Neural cell (in vitro differentiated cells): ENCODE results near the gene TBXA2R. TPM values are rescaled to one million over a fixed set of nuclear protein-coding genes. Genes with fewer than 3 reads are reported as not detected.

Experiments
- H2AFZ ChIP-seq: fragments of 200-600, 300-800 bp; sonication (generic), shearing (Covaris generic); 2 replicates; pipeline ENCODE4 v1.6.0; 2014; ENCODE audit warnings: low read depth, mild to moderate bottlenecking, antibody characterized with exemption, low read length, moderate library complexity
- H3F3A ChIP-seq: fragments of 200-600 bp; shearing (Covaris generic); 2 replicates; pipeline ENCODE4 v1.6.1; 2016; ENCODE audit warnings: mild to moderate bottlenecking, moderate library complexity, mixed read lengths, antibody characterized with exemption, low read length; ENCODE audit not compliant: insufficient read depth, poor library complexity, severe bottlenecking
- H3K27ac ChIP-seq: fragments of 200-600, 300-800 bp; sonication (generic), shearing (Covaris generic); 2 replicates; pipeline ENCODE4 v1.5.1; 2014; ENCODE audit warnings: mild to moderate bottlenecking, low read length, moderate library complexity
- H3K27me3 ChIP-seq: fragments of 300-800, 200-600 bp; sonication (generic), shearing (Covaris generic); 2 replicates; pipeline ENCODE4 v1.6.0; 2014; ENCODE audit warnings: mild to moderate bottlenecking, low read depth, low read length, moderate library complexity; ENCODE audit not compliant: insufficient read depth
- H3K36me3 ChIP-seq: fragments of 300-800, 200-600 bp; sonication (generic), shearing (Covaris generic); 2 replicates; pipeline ENCODE4 v1.5.1; 2014; ENCODE audit warnings: mild to moderate bottlenecking, antibody characterized with exemption, low read length, moderate library complexity; ENCODE audit not compliant: insufficient read depth
- H3K4me2 ChIP-seq: fragments of 300-800, 200-600 bp; sonication (generic), shearing (Covaris generic); 2 replicates; pipeline ENCODE4 v1.6.0; 2014; ENCODE audit warnings: mild to moderate bottlenecking, low read length
- H3K4me3 ChIP-seq: fragments of 300-800, 200-600 bp; sonication (generic), shearing (Covaris generic); 2 replicates; pipeline ENCODE4 v1.5.1; 2014; ENCODE audit warnings: mild to moderate bottlenecking, low read length, moderate library complexity
- H3K79me2 ChIP-seq: fragments of 200-600 bp; shearing (Covaris generic); replicated peaks from 2 replicates; pipeline ENCODE4 v1.6.0; 2014; ENCODE audit warnings: mild to moderate bottlenecking, low read length, moderate library complexity; ENCODE audit not compliant: insufficient read depth
- H3K9ac ChIP-seq: fragments of 300-800, 200-600 bp; sonication (generic), shearing (Covaris generic); 2 replicates; pipeline ENCODE4 v1.6.1; 2016; ENCODE audit warnings: mild to moderate bottlenecking, low read length, mixed read lengths
- H3K9me2 ChIP-seq: fragments of 200-600 bp; shearing (Covaris generic); 2 replicates; pipeline ENCODE4 v1.6.1; 2016; ENCODE audit warnings: mild to moderate bottlenecking, low read length, mixed read lengths; ENCODE audit not compliant: insufficient read depth
- H3K9me3 ChIP-seq: fragments of 200-600, 300-800 bp; sonication (generic), shearing (Covaris generic); 2 replicates; pipeline ENCODE4 v1.6.1; 2016; ENCODE audit warnings: mild to moderate bottlenecking, mixed run types, low read length, moderate library complexity, mixed read lengths
- H4K20me1 ChIP-seq: fragments of 200-600 bp; shearing (Covaris generic); 2 replicates; pipeline ENCODE4 v1.6.1; 2016; ENCODE audit warnings: mild to moderate bottlenecking, mixed run types; ENCODE audit not compliant: insufficient read depth
- EP300 ChIP-seq: fragments of 450-650 bp; conservative IDR thresholded peaks from 2 replicates; pipeline ENCODE4 v1.6.1; 2014; ENCODE audit warnings: antibody characterized with exemption, mild to moderate bottlenecking, moderate library complexity; ENCODE audit not compliant: poor library complexity, severe bottlenecking
- EZH2 ChIP-seq: fragments of 200-600, 300-800 bp; shearing (Covaris generic), sonication (generic); IDR thresholded peaks from 2 replicates; pipeline ENCODE4 v1.6.1; 2014; ENCODE audit warnings: antibody characterized with exemption, low read length, borderline replicate concordance, mild to moderate bottlenecking; ENCODE audit not compliant: insufficient read depth, poor library complexity, severe bottlenecking
- MXI1 ChIP-seq: fragments of 450-650 bp; conservative IDR thresholded peaks from 2 replicates; pipeline ENCODE4 v1.6.1; 2014; ENCODE audit warnings: antibody characterized with exemption, mild to moderate bottlenecking; ENCODE audit not compliant: poor library complexity, severe bottlenecking
- POLR2AphosphoS5 ChIP-seq: IDR thresholded peaks from 2 replicates; pipeline ENCODE4 v1.6.1; 2012
- RAD21 ChIP-seq: fragments of 450-650 bp; conservative IDR thresholded peaks from 2 replicates; pipeline ENCODE4 v1.6.1; 2014; ENCODE audit warnings: antibody characterized with exemption, mild to moderate bottlenecking, moderate library complexity
- REST ChIP-seq: IDR thresholded peaks from 2 replicates; pipeline ENCODE4 v1.6.1; 2012; ENCODE audit warnings: borderline replicate concordance
- SMC3 ChIP-seq: fragments of 450-650 bp; conservative IDR thresholded peaks from 2 replicates; pipeline ENCODE4 v1.6.1; 2014; ENCODE audit warnings: antibody characterized with exemption, mild to moderate bottlenecking, moderate library complexity; ENCODE audit not compliant: poor library complexity
- TAF1 ChIP-seq: IDR thresholded peaks from 2 replicates; pipeline ENCODE4 v1.6.1; 2012; ENCODE audit warnings: low read depth
- polyA plus RNA-seq: library from polyadenylated mRNA; depleted of rRNA; stranded (reverse); fragments of >200 nt; gene quantifications from 2 replicates; pipeline ENCODE4 v1.2.3, GENCODE V29; 2014
- TF ChIP-seq, protein P1 (sequence below): fragments of 450-650 bp; IDR thresholded peaks from 2 replicates; pipeline ENCODE4 v1.5.1; 2014; ENCODE audit warnings: antibody characterized with exemption, mild to moderate bottlenecking, moderate library complexity; ENCODE audit not compliant: poor library complexity, severe bottlenecking

The TBXA2R gene
- polyA plus RNA-seq, 1 donor from 2014 or later = not detected

DNA sequence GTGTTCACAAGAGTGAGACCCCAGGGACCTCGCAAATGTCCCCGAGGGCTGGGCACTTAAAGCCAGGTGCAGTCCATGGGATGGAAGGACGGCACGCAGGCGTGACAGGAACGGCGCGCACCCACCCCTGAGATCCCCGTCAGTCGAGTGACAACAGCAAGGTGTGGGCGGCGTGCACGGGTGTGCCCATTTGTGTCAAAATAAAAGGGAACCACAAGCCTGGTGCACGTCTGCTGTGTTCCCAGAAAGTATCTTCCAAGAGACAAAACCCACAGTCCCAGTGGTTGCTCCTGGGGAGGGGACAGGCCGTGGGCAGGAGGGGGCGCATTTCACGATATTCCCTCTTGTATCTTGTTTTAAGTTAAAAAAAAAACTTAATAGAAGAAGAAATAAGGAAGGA lies 35.6 kb upstream of the TBXA2R start:
- TF ChIP-seq MXI1 = no peak
- TF ChIP-seq REST = no peak
- no peak for TF ChIP-seq EP300
- Histone ChIP-seq H3F3A (no peaks in the 10 kb centered on the region), H2AFZ (no peak overlapping the region), H3K27me3 (no peaks in the 10 kb centered on the region), H4K20me1 (no peaks in the 10 kb centered on the region), H3K27ac (no peak overlapping the region), H3K79me2 (no peaks in the 10 kb centered on the region), H3K9ac (no peak overlapping the region), H3K36me3 (no peaks in the 10 kb centered on the region), H3K9me3 (no peaks in the 10 kb centered on the region), H3K4me3 (no peak overlapping the region), H3K4me2 (no peak overlapping the region), H3K9me2 (no peaks in the 10 kb centered on the region)

GRCh38 chr19:3641515-3642269 lies 35.0 kb upstream of the TBXA2R start:
- no peaks in the 10 kb centered on the region for H3K27me3 ChIP-seq
- H3K9me2 ChIP-seq = no peaks in the 10 kb centered on the region
- no peaks in the 10 kb centered on the region for H3K79me2 ChIP-seq
- H3K4me2 ChIP-seq = no peak overlapping the region
- no peak overlapping the region for H3K4me3 ChIP-seq
- TF ChIP-seq SMC3 (no peak), EP300 (no peak), EZH2 (no peak), POLR2AphosphoS5 (no peak), RAD21 (no peak), MXI1 (no peak), REST (no peak), TAF1 (no peak)
- TF ChIP-seq, protein P1, sequence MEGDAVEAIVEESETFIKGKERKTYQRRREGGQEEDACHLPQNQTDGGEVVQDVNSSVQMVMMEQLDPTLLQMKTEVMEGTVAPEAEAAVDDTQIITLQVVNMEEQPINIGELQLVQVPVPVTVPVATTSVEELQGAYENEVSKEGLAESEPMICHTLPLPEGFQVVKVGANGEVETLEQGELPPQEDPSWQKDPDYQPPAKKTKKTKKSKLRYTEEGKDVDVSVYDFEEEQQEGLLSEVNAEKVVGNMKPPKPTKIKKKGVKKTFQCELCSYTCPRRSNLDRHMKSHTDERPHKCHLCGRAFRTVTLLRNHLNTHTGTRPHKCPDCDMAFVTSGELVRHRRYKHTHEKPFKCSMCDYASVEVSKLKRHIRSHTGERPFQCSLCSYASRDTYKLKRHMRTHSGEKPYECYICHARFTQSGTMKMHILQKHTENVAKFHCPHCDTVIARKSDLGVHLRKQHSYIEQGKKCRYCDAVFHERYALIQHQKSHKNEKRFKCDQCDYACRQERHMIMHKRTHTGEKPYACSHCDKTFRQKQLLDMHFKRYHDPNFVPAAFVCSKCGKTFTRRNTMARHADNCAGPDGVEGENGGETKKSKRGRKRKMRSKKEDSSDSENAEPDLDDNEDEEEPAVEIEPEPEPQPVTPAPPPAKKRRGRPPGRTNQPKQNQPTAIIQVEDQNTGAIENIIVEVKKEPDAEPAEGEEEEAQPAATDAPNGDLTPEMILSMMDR = no peak
- H3K36me3 ChIP-seq = no peaks in the 10 kb centered on the region
- H3F3A ChIP-seq = no peaks in the 10 kb centered on the region
- H3K9me3 ChIP-seq = no peaks in the 10 kb centered on the region
- H3K9ac ChIP-seq = no peak overlapping the region
- no peaks in the 10 kb centered on the region for H4K20me1 ChIP-seq
- H3K27ac ChIP-seq = no peak overlapping the region
- H2AFZ ChIP-seq = no peak overlapping the region
